Keratinocyte (primary cell): Measurements from ENCODE around the gene ELFN2. TPM values are rescaled to one million over a fixed set of nuclear protein-coding genes. Genes with fewer than 3 reads are reported as not detected.

ENCODE experiments used
- DNase-seq: peaks from one replicate; pipeline ENCODE4 v3.0.0-alpha.2; 2011; ENCODE audit warnings: low read depth, missing footprints, low spot score
- FAIRE-seq: peaks from 2 replicates; lab custom pipeline; 2011; peaks lifted over from hg19 to GRCh38; lab: Jason Lieb, UNC
- H2AFZ ChIP-seq: 2 replicates; pipeline ENCODE4 v1.6.0; 2012; ENCODE audit warnings: low read length, control low read depth, inconsistent platforms; ENCODE audit not compliant: control insufficient read depth
- H3K27ac ChIP-seq: 2 replicates; pipeline ENCODE4 v1.5.1; 2011; ENCODE audit warnings: low read length; ENCODE audit not compliant: control insufficient read depth, insufficient read depth
- H3K27me3 ChIP-seq: 3 replicates; pipeline ENCODE4 v1.6.0; 2011; ENCODE audit warnings: low read length; ENCODE audit not compliant: control insufficient read depth, insufficient read depth; ENCODE audit errors: extremely low read depth
- H3K36me3 ChIP-seq, 2 experiments: 2 replicates in 1 of 2; 3 replicates in 1 of 2; pipeline ENCODE4 v1.5.1; 2011; ENCODE audit warnings: low read length in 2 of 2, mild to moderate bottlenecking in 1 of 2; ENCODE audit not compliant: control insufficient read depth in 2 of 2, insufficient read depth in 2 of 2; ENCODE audit errors: extremely low read depth in 1 of 2
- H3K4me1 ChIP-seq: 3 replicates; pipeline ENCODE4 v1.5.1; 2011; ENCODE audit warnings: low read length; ENCODE audit not compliant: control insufficient read depth, insufficient read depth; ENCODE audit errors: extremely low read depth
- H3K4me2 ChIP-seq: 3 replicates; pipeline ENCODE4 v1.6.0; 2011; ENCODE audit warnings: low read depth, low read length; ENCODE audit not compliant: control insufficient read depth, insufficient read depth; ENCODE audit errors: extremely low read depth
- H3K4me3 ChIP-seq, 3 experiments: fragments of 200-600 bp in 1 of 3; sonication (generic) in 1 of 3; 2 replicates in 2 of 3; 3 replicates in 1 of 3; pipeline ENCODE4 v1.5.1; 2011 to 2016; ENCODE audit warnings: low read length in 3 of 3, mild to moderate bottlenecking in 3 of 3, control low read depth in 2 of 3, inconsistent platforms in 1 of 3, low read depth in 1 of 3, mixed read lengths in 1 of 3, mixed run types in 1 of 3, moderate library complexity in 1 of 3; ENCODE audit not compliant: control insufficient read depth in 2 of 3, insufficient read depth in 2 of 3; ENCODE audit errors: extremely low read depth in 1 of 3
- H3K79me2 ChIP-seq: 2 replicates; pipeline ENCODE4 v1.6.0; 2012; ENCODE audit warnings: low read length; ENCODE audit not compliant: control insufficient read depth, insufficient read depth
- H3K9ac ChIP-seq: 3 replicates; pipeline ENCODE4 v1.6.0; 2011; ENCODE audit warnings: low read length; ENCODE audit not compliant: control insufficient read depth, insufficient read depth; ENCODE audit errors: extremely low read depth
- H3K9me1 ChIP-seq: 3 replicates; pipeline ENCODE4 v1.6.0; 2011; ENCODE audit warnings: low read length; ENCODE audit not compliant: control insufficient read depth, insufficient read depth; ENCODE audit errors: extremely low read depth
- H3K9me3 ChIP-seq: 2 replicates; pipeline ENCODE4 v1.5.1; 2012; ENCODE audit warnings: low read depth, low read length; ENCODE audit not compliant: control insufficient read depth
- H4K20me1 ChIP-seq: 3 replicates; pipeline ENCODE4 v1.6.0; 2011; ENCODE audit warnings: low read length; ENCODE audit not compliant: control insufficient read depth, insufficient read depth; ENCODE audit errors: extremely low read depth
- EZH2 ChIP-seq: IDR thresholded peaks from one replicate; pipeline ENCODE4 v1.6.1; 2012; ENCODE audit warnings: inconsistent platforms, mild to moderate bottlenecking, low read length, moderate library complexity
- dilution Hi-C: fragments of 300-500 bp; cut with MboI; formaldehyde crosslinking; loops from one replicate; pipeline ENCODE4 v1.7.0; 2020; ENCODE audit warnings: low sequenced_read_pairs; ENCODE audit not compliant: extremely low pct_ligation_motif_present
- polyA plus RNA-seq, 5 experiments: library from polyadenylated mRNA; depleted of rRNA in 3 of 5; stranded (reverse) in 3 of 5; stranded (forward) in 1 of 5; unstranded in 1 of 5; fragments of >200 nt; gene quantifications; 1 replicate in 1 of 5; 2 replicates in 3 of 5; 3 replicates in 1 of 5; pipeline versions ENCODE4 v1.2.1 to v1.2.3, GENCODE V29; 2011 to 2012; ENCODE audit warnings: missing spikeins in 2 of 5, low read depth in 1 of 5, low replicate concordance in 1 of 5
- TF ChIP-seq, protein P1 (sequence below), 3 experiments: IDR thresholded peaks in 1 of 3; conservative IDR thresholded peaks in 1 of 3; optimal IDR thresholded peaks in 1 of 3; 2 replicates in 2 of 3; 3 replicates in 1 of 3; pipeline versions ENCODE3 to v1.5.1; 2011; ENCODE audit warnings: low read length in 3 of 3, mild to moderate bottlenecking in 3 of 3, moderate library complexity in 2 of 3, control low read depth in 1 of 3, inconsistent platforms in 1 of 3; ENCODE audit not compliant: insufficient read depth in 2 of 3; ENCODE audit errors: extremely low read depth in 1 of 3

Gene ELFN2
- polyA plus RNA-seq, 1 donor (not counting 4 experiments of a cell fraction or from before 2014, with no cell fraction given): 0.13 TPM

DNA sequence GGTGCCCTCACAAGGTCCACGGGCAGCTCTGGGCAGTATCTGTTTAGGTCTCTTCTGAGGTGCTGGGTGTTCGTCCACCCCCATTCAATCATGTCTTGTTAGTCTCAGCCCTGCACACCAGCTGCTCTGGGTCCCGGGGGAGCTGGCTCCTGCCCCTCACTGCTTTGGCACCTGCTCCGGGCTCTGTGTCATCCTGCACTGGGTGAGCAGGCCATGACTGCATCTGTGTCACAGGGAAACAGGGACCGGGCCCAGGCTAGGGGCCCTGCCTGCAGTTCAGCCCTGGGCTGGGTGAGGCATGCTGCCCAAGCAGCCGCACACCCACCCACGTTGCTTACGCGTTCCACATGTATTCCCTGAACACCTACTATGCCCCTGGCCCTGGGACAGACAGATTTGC lies 43.9 kb downstream of the ELFN2 start:
- Histone ChIP-seq H3K9me3 (no peaks in the 10 kb centered on the region), H3K27ac (no peak overlapping the region), H3K79me2 (no peaks in the 10 kb centered on the region), H4K20me1 (no peaks in the 10 kb centered on the region), H3K9me1 (no peaks in the 10 kb centered on the region), H3K4me3 (no peak overlapping the region), H3K4me1 (no peaks in the 10 kb centered on the region), H3K9ac (no peak overlapping the region), H3K36me3 (no peaks in the 10 kb centered on the region), H3K4me2 (no peak overlapping the region), H2AFZ (no peak overlapping the region), H3K27me3 (peaks cover 49% of the 10 kb centered on the region)
- no peak for TF ChIP-seq EZH2
- TF ChIP-seq, protein P1, sequence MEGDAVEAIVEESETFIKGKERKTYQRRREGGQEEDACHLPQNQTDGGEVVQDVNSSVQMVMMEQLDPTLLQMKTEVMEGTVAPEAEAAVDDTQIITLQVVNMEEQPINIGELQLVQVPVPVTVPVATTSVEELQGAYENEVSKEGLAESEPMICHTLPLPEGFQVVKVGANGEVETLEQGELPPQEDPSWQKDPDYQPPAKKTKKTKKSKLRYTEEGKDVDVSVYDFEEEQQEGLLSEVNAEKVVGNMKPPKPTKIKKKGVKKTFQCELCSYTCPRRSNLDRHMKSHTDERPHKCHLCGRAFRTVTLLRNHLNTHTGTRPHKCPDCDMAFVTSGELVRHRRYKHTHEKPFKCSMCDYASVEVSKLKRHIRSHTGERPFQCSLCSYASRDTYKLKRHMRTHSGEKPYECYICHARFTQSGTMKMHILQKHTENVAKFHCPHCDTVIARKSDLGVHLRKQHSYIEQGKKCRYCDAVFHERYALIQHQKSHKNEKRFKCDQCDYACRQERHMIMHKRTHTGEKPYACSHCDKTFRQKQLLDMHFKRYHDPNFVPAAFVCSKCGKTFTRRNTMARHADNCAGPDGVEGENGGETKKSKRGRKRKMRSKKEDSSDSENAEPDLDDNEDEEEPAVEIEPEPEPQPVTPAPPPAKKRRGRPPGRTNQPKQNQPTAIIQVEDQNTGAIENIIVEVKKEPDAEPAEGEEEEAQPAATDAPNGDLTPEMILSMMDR (optimal IDR thresholded peaks at IDR 0.05 in 1 of 3, IDR thresholded peaks at IDR 0.05 in 1 of 3, conservative IDR thresholded peaks at IDR 0.05 in 1 of 3; ENCODE audit: extremely low read depth in 1 of 3, insufficient read depth in 2 of 3, low read length in 3 of 3): no peak
- FAIRE-seq (no peak), DNase-seq (no peak)
- dilution Hi-C loops: no loop called here

DNA sequence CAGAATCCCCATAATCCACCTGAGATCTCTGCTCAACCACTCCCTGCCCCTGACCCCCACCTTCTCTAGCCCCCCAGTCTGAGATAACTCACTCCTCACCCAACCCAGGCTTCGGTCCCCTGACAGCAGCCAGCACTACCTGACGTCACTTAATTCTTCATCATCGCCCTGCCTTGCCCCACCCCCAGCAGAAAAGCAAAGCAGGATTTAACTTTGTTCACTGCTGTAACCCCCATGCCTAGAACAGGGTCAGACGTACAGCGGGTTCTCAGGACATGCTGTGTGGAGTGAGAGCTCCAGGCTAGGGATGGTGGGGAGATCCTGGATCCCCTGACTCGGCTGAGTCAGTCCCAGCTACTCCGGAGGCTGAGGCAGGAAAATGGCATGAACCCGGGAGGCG lies 45.8 kb downstream of the ELFN2 start:
- Histone ChIP-seq H3K79me2 (no peaks in the 10 kb centered on the region), H4K20me1 (no peaks in the 10 kb centered on the region), H3K4me3 (no peak overlapping the region), H2AFZ (no peak overlapping the region), H3K4me2 (no peak overlapping the region), H3K36me3 (no peaks in the 10 kb centered on the region), H3K27me3 (peaks cover 45% of the 10 kb centered on the region), H3K4me1 (no peaks in the 10 kb centered on the region), H3K9me1 (no peaks in the 10 kb centered on the region), H3K9me3 (no peaks in the 10 kb centered on the region), H3K9ac (no peak overlapping the region), H3K27ac (no peak overlapping the region)
- dilution Hi-C loops: no loop called here
- FAIRE-seq: no peak
- no peak for DNase-seq
- TF ChIP-seq, protein P1 (optimal IDR thresholded peaks at IDR 0.05 in 1 of 3, IDR thresholded peaks at IDR 0.05 in 1 of 3, conservative IDR thresholded peaks at IDR 0.05 in 1 of 3; ENCODE audit: extremely low read depth in 1 of 3, insufficient read depth in 2 of 3, low read length in 3 of 3): no peak
- TF ChIP-seq EZH2: no peak
